Keratinocyte (primary cell): ENCODE results near the gene MBIP.

Experiments used
- EZH2 ChIP-seq: IDR thresholded peaks from one replicate; pipeline ENCODE4 v1.6.1; 2012; ENCODE audit warnings: inconsistent platforms, mild to moderate bottlenecking, low read length, moderate library complexity
- TF ChIP-seq, protein P1 (sequence below), 3 experiments: IDR thresholded peaks in 1 of 3; conservative IDR thresholded peaks in 1 of 3; optimal IDR thresholded peaks in 1 of 3; 2 replicates in 2 of 3; 3 replicates in 1 of 3; pipeline versions ENCODE3 to v1.5.1; 2011; ENCODE audit warnings: low read length in 3 of 3, mild to moderate bottlenecking in 3 of 3, moderate library complexity in 2 of 3, control low read depth in 1 of 3, inconsistent platforms in 1 of 3; ENCODE audit not compliant: insufficient read depth in 2 of 3; ENCODE audit errors: extremely low read depth in 1 of 3

DNA sequence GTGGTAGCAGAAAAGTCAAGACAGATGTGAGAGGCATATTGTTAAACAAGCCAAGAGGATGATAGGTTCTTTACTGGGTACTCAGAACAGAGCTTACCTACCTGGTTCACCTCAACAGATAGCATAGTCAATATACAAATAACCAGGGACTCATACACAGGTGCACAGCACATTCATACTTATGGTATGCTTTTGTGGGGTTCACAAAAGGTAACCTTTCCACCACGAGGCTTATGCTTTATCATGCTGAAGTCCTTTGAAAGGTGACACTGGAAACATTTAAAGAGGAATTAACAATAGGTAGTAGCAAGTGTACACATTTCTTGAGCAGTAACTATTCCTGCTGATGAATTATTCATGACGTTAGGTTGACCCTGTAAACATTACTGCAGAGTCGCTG lies 42.2 kb upstream of the MBIP start:
- TF ChIP-seq, protein P1, sequence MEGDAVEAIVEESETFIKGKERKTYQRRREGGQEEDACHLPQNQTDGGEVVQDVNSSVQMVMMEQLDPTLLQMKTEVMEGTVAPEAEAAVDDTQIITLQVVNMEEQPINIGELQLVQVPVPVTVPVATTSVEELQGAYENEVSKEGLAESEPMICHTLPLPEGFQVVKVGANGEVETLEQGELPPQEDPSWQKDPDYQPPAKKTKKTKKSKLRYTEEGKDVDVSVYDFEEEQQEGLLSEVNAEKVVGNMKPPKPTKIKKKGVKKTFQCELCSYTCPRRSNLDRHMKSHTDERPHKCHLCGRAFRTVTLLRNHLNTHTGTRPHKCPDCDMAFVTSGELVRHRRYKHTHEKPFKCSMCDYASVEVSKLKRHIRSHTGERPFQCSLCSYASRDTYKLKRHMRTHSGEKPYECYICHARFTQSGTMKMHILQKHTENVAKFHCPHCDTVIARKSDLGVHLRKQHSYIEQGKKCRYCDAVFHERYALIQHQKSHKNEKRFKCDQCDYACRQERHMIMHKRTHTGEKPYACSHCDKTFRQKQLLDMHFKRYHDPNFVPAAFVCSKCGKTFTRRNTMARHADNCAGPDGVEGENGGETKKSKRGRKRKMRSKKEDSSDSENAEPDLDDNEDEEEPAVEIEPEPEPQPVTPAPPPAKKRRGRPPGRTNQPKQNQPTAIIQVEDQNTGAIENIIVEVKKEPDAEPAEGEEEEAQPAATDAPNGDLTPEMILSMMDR (optimal IDR thresholded peaks at IDR 0.05 in 1 of 3, IDR thresholded peaks at IDR 0.05 in 1 of 3, conservative IDR thresholded peaks at IDR 0.05 in 1 of 3; ENCODE audit: extremely low read depth in 1 of 3, insufficient read depth in 2 of 3, low read length in 3 of 3): no peak
- TF ChIP-seq EZH2: no peak
